Stimulated activated CD8-positive, alpha-beta memory T cell treated with anti-CD3 and anti-CD28 coated beads, Interleukin-15, amount 100 ng/mL, for 24 hours (primary cell): ENCODE measurements around the gene NDUFA6.
"Not testable (repeated sequence)": the region's sequence is repeated elsewhere in the genome, so short reads cannot be mapped to it uniquely, and the experiment has no call there.

ENCODE experiments used
- DNase-seq: peaks from one replicate; pipeline ENCODE4 v3.0.0-alpha.2; 2020; ENCODE audit warnings: low read depth

Gene NDUFA6

GRCh38 chr22:42112793-42113192, 22.2 kb upstream of the NDUFA6 start:
- not testable (repeated sequence) for DNase-seq

- no peak for DNase-seq
These were observed 21.2 kb upstream of the NDUFA6 start for GRCh38 chr22:42111798-42112197.

- DNase-seq, result no peak
These were observed 18.3 kb upstream of the NDUFA6 start for GRCh38 chr22:42108848-42109247.

GRCh38 chr22:42104332-42104860, 13.8 kb upstream of the NDUFA6 start:
- DNase-seq, result not testable (repeated sequence)

- no peak for DNase-seq
These were observed 10.6 kb upstream of the NDUFA6 start for GRCh38 chr22:42101199-42101598.

GRCh38 chr22:42091455-42091782, 847 bp upstream of the NDUFA6 start:
- no peak for DNase-seq

GRCh38 chr22:42086051-42086450, 4.5 kb downstream of the NDUFA6 start:
- DNase-seq, result no peak

GRCh38 chr22:42084874-42085273, 5.7 kb downstream of the NDUFA6 start:
- no peak for DNase-seq

GRCh38 chr22:42083119-42083518, 7.5 kb downstream of the NDUFA6 start:
- no peak for DNase-seq

- no peak for DNase-seq
These were observed 10.3 kb downstream of the NDUFA6 start for GRCh38 chr22:42080287-42080686.

- peak; percentile 89 for DNase-seq
These were observed 11.0 kb downstream of the NDUFA6 start, which contains the start of gene SMDT1 for GRCh38 chr22:42079319-42080251. Gene SMDT1, plus strand, starts transcription at chr22:42079700. Its CDS starts 69 bp downstream, at chr22:42079769.

- DNase-seq, result no peak
These were observed 11.9 kb downstream of the NDUFA6 start for GRCh38 chr22:42078469-42079318.

GRCh38 chr22:42077486-42078125, 13.0 kb downstream of the NDUFA6 start:
- no peak for DNase-seq

- DNase-seq, result no peak
These were observed 13.6 kb downstream of the NDUFA6 start for GRCh38 chr22:42076764-42077485.

GRCh38 chr22:42074846-42075676, 15.5 kb downstream of the NDUFA6 start:
- DNase-seq, result no peak

GRCh38 chr22:42074132-42074811, 16.3 kb downstream of the NDUFA6 start, which contains the start of gene PHETA2:
Gene PHETA2, plus strand, starts transcription at chr22:42074248. Its CDS starts 3,046 bp downstream, at chr22:42077294.
- DNase-seq, result peak; percentile 26

GRCh38 chr22:42073621-42074041, 16.9 kb downstream of the NDUFA6 start:
- DNase-seq, result no peak

GRCh38 chr22:42072606-42073330, 17.8 kb downstream of the NDUFA6 start:
- DNase-seq, result no peak

- DNase-seq, result not testable (repeated sequence)
These were observed 19.1 kb downstream of the NDUFA6 start for GRCh38 chr22:42071508-42071907.
